GF-D8 (cell line): Measurements from ENCODE around the gene VWF.
"Not testable (repeated sequence)": the region's sequence is repeated elsewhere in the genome, so short reads cannot be mapped to it uniquely, and the experiment has no call there.

ENCODE experiments used
- DNase-seq: peaks from one replicate; lab custom pipeline; 2025; lab: John Stamatoyannopoulos, UW

Gene VWF

GRCh38 chr12:6032726-6033125 is 91.7 kb downstream of the VWF start:
- DNase-seq = no peak

DNA sequence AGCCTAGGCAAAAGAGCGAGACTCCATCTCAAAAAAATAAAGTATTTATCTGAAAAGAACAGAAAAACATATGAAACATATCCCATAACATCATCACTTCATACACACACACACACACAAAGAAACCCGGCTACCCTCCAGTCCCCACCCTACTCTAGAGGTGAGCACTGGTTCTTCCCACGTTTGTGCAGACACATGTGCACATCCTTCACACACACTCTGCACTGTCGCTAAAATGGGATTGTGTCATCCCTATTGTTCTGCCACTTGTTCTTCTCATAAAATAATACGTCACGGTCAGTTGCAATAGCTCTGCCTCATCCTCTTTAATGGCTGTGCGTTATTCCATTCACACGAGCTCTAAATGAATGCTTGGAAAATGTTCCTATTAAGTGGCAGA is 93.5 kb downstream of the VWF start:
- no peak for DNase-seq

DNA sequence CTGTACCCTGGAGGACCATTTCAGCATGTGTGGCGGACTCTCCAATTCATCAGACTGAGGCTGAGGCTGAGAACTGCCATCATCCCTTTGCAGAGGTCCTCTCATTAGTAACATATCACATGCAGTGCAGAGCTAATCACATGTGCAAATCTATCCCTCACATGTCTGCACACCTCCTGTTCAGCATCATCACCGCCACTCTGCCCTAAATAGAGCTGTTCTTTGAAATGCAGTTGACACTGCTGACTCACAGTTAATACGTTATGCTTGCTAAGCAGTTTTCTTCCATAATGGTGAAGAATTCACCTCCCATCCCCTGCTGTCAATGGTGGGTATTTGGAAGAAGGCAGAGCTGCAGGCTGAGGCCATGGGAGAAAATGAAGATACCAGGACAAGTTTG is 94.4 kb downstream of the VWF start:
- no peak for DNase-seq

- DNase-seq = no peak
Measured at GRCh38 chr12:6029401-6029800, 95.1 kb downstream of the VWF start.

GRCh38 chr12:6026998-6027397 is 97.5 kb downstream of the VWF start:
- no peak for DNase-seq

DNA sequence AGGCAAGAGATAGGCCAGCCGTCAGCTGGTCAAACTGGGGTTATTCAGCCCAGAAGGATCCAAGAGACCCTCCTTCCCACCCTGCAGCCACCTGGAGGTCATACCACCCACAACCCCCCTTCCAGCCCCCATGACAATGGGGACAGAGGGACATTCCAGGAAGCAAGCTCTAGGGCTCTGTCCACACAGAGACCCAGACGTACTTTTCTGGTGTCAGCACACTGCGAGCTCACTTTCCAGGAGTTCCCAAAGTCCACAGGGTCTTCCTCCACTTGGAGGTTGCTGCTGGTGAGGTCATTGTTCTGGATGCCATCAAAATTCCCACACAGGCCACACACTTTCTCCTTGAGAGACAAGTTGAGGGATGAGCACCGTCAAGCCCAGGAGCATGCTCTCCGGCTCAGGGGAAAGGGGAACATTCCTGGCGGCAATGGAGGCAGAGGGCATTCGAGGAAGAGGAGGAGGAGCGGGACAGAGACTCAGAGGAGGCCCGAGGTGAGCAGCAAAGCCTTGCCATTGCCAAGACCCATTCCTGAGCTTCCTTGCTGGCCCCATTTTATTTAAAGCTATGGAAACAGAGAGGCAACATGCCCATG is 98.7 kb downstream of the VWF start:
- not testable (repeated sequence) for DNase-seq

GRCh38 chr12:6024066-6024465 is 100.4 kb downstream of the VWF start:
- DNase-seq = not testable (repeated sequence)

GRCh38 chr12:6020930-6021329 is 103.5 kb downstream of the VWF start:
- DNase-seq = no peak

- DNase-seq = not testable (repeated sequence)
Measured at GRCh38 chr12:6020511-6020910, 104.0 kb downstream of the VWF start.

- DNase-seq = not testable (repeated sequence)
Measured at GRCh38 chr12:6019256-6019655, 105.2 kb downstream of the VWF start.

DNA sequence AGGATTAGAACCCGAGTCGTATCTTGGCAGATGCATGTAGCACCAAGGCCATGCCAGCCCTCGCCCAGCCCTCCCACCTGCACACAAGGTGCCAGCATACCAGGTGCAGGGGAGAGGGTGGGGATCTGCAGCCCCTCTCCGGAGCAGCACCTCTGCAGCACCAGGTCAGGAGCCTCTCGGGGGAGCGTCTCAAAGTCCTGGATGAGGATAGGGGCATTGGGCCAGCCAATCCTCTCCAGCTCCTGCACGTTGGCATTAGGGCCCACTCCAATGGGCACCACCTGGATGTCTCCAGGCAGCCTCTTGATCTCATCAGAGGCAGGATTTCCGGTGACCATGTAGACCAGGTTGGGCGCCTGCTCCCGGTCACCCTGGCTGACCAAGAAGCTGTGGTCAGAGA is 106.2 kb downstream of the VWF start:
- DNase-seq = no peak

GRCh38 chr12:6016756-6017155 is 107.7 kb downstream of the VWF start:
- no peak for DNase-seq

GRCh38 chr12:6016004-6016403 is 108.5 kb downstream of the VWF start:
- DNase-seq = not testable (repeated sequence)

DNA sequence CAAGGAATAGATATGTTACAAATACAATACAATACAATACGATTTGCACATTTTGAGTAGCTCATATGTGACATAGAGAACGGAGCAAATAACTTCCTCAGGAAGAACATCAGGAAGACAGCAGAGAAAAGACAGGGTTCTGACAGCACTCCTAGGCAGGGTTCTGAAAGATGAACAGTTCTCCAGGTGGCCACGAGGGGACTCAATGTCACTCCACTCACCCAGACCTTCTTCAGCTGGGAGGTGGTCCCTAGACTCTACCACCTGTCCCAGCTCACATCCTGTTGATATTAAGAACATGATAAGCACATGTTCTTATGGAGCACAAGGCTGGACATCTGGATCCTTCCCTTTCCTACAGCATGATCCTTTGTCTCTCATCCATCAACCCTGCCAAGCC is 109.2 kb downstream of the VWF start:
- DNase-seq = not testable (repeated sequence)

- not testable (repeated sequence) for DNase-seq
Measured at GRCh38 chr12:6010631-6011350, 113.7 kb downstream of the VWF start.

DNA sequence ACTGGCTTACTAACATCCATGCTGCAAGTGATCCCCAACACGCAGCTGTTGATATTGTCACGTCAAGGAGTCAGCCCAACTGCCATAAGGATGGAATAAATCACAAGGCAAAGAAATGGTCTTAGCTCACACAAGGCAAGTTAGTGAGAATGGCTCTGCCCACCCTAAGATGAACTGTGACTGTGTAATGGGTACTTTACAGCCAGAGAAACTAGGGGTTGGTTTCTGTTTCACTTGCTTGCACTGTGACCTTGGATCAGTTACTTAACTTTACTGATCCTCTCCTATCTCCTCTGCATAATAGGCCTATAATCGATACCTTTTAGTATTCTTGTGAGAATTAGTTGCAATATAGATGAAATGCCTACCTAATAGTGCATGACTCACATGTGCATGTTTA is 127.2 kb downstream of the VWF start:
- DNase-seq = no peak

DNA sequence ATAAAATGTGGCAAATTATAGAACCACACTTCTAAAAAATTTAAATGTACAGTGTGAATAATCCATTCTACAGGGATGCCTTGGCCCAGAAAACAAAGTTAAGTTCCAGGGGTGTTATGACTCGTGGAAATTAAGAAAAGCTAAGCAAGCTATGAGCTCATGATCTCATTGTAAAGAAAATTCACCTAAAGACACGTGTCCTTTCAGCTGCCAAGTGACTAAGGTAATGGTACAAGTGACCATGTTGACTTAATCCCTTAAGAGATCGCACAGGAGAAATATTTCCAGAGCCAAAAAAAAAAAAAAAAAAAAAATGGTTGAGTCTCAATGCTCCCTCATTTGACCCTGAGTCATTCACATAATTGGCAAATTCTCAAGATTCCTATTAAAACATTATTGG is 128.0 kb downstream of the VWF start:
- DNase-seq = no peak

- no peak for DNase-seq
Measured at GRCh38 chr12:5989621-5990020, 134.8 kb downstream of the VWF start.

DNA sequence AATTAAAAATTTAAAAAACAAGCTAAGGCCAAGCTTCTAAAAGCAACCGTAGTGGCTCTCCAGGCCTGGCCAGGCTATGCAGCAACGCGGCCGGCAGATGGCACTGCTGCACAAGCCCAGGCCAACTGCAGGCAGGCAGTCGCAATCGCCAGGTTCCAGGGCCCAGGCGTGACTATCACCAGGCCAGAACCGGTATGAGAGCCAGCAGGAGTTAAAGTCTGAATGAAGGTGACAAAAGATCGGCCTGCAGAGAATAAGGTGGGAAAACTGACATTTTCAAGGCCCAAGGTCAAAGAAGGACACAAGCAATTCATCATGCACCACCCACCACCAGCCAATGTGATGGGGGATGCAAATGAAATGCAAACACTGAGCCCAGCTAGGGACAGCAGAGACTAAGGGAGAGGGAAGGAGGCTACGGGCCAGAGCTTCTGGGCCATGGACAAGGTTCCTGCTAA is 135.8 kb downstream of the VWF start:
- no peak for DNase-seq

- no peak for DNase-seq
Measured at GRCh38 chr12:5988088-5988487, 136.4 kb downstream of the VWF start.

GRCh38 chr12:5987573-5987972 is 136.9 kb downstream of the VWF start:
- DNase-seq = no peak

GRCh38 chr12:5985471-5985870 is 139.0 kb downstream of the VWF start:
- no peak for DNase-seq

DNA sequence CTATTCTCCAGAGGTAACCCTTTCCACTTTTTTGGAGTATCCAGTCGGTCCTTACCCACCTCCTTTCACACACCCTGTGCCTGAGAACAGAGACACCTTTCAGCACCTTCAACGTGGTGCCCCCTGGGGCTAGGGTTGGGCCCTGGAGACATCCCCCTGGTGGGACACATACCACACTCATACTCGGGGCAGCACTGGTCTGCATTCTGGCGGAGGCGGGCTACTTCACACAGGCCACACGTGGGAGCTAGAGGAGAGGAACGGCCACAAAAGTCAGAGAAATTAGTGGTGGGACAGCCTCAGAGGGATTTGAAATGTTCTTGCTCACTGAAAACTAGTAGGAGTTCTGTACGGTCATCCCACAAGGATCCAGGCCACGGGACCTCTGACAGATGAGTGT is 139.6 kb downstream of the VWF start:
- no peak for DNase-seq

- DNase-seq = no peak
Measured at GRCh38 chr12:5982106-5982505, 142.4 kb downstream of the VWF start.
